Activated CD8-positive, alpha-beta memory T cell treated with anti-CD3 and anti-CD28 coated beads for 36 hours (primary cell): ENCODE data around the gene VSX1. TPM values are rescaled to one million over a fixed set of nuclear protein-coding genes. Genes with fewer than 3 reads are reported as not detected.

ENCODE experiments used
- CTCF ChIA-PET: fragments of 350-600 bp; sonication (Branson Sonifier 250); formaldehyde crosslinking; loops from one replicate; lab custom pipeline; 2021; ENCODE audit warnings: antibody characterized with exemption; lab: Charles Lee
- POLR2A ChIA-PET: fragments of 350-600 bp; sonication (Branson Sonifier 250); formaldehyde crosslinking; loops from one replicate; lab custom pipeline; 2021; ENCODE audit warnings: antibody characterized with exemption; lab: Charles Lee
- total RNA-seq, 2 experiments: library from RNA; stranded (reverse); gene quantifications; one replicate each; pipeline ENCODE4 v1.2.3, GENCODE V29; 2021

VSX1 gene
- total RNA-seq, 2 experiments from 2014 or later = not detected

DNA sequence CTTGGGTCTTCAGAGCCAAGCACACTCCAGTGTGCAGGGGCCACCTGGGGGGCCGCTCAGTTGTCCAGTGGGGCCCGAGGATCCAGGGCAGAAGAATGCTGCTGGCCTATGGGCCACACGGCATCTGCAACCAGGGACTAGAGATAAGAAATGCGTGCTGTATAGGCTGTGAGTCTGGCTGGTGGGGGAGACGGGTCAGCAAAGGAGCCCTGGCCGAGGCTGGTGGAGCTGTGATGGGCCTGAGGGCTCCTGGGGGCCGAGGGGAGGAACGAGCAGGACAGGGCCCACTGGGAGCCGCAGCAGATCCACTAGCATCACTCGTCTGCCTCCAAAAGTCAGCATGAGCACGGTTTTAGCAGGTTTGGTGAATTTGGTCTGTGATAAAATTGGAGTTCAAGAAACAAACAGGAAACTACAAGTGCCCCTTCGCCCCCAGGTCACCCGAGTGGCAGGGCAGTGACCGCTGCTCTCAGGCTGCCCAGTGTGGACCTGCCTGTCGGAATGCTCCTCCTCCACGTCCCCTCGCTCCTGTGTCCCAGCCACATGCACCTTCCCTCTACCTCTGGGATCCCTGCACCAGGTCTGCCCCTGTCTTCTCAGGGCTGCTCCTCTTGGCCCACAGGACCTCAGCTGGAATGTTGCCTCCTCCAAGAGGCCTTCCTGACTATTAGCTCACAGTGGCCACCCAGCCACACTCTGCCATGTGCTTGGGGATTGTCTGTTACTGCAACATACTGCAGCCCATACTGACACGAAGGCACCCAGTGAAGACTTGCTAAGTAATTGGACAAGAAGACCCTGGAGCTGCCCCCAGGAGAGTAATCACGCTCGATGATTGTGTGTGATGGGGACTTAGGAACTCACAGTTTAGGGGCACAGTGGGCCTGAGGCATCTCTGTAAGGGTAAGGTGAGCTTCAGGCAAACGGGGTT lies 34.9 kb downstream of the VSX1 start:
- ChIA-PET CTCF (interaction anchor here (0.7 to 0.9 kb wide), 2 partner anchors 42 to 51 kb away, joined by 3 read pairs; no protein-coding TSS in a partner anchor), POLR2A (interaction anchor here (1.2 kb wide), 1 partner anchor 10 kb away, joined by 4 read pairs; no protein-coding TSS in a partner anchor)

DNA sequence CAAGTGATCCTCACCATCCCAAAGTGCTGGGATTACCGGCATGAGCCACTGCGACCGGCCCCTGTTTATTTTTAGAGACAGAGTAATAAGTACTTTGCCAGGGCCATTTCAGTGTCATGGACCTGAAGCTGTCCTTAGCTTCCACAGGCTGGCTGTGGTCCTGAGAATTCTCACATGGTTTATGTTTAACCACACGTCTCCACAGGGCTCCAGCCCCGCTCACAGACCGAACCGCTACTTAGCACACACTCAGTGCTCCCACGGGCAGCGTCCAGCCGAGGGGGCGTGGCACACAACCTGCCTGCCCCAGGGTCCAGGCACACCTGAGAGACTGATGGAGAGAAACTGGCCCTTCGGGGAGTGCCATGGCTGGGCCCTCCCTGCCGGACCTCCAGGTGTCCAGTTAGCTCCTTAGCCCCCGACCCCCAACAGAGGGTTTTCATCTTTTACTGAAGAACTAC lies 35.7 kb downstream of the VSX1 start:
- ChIA-PET CTCF (interaction anchor here (0.9 kb wide), 1 partner anchor 41 kb away, joined by 3 read pairs; no protein-coding TSS in a partner anchor), POLR2A (no interaction called here)

DNA sequence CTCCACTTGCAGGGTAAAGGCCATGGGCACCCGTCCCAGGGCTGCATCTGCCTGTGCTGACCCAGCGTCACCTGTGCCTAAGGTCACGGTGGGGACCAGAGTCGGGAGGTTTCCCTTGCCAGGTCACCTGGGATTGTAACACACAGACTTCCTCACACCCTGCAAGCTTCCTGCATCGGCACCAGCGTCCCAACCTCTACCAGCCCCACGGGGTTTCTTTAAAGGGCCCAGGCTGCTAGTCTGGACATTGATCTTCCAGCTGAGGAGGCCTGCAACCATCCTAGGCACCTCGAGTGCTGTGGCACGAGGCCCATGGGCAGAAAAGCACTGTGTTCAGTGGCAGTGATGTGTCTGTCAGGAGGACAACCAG lies 36.6 kb downstream of the VSX1 start:
- ChIA-PET CTCF (no interaction called here), POLR2A (no interaction called here)

DNA sequence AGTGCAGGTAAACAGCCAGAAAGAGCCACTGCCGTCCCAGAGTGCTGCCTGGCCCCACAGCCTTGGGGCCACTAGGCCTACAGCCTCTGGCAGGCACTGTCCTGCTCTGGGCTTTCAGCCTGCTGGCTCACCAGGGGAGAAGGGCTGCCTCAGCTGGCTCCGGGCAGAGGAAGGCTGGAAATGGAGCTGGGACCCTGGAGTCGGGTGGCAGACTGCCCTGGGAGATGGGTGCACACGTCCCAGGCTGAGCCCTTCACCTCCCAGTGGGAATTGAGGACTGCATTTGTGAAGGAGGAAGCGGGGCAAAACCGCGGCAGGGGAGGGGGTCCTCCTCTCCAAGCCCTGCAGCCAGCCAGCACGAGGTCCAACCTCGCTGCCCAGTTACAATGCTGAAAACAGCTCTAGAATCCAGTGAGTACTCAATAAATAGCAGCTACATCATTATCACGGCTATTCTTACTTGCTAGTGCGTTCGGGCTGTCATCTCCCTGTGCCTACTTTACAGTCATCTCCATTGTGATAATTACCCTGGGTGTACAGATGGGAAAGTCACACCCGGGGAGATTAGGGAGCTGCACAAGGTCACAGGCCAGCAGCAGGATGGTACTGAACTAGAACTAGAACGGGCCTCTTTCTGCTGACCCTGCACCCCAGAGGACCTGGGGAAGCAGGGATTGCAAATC lies 37.1 kb downstream of the VSX1 start:
- CTCF ChIA-PET = no interaction called here

DNA sequence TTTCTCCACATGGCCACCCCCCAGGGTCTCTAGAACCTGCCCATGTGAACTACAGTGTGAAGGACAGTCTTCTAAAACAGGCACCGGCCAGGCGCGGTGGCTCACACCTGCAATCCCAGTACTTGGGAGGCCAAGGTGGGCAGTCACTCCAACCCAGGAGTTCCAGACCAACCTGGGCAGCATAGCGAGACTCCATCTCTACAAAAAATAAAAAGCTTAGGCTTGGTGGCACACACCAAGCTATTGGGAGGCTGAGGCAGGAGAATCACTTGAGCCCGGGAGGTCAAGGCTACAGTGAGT lies 37.7 kb downstream of the VSX1 start:
- ChIA-PET POLR2A (no interaction called here), CTCF (no interaction called here)

More for the DNA sequence above, 37.1 kb downstream of the VSX1 start:
- POLR2A ChIA-PET = no interaction called here

DNA sequence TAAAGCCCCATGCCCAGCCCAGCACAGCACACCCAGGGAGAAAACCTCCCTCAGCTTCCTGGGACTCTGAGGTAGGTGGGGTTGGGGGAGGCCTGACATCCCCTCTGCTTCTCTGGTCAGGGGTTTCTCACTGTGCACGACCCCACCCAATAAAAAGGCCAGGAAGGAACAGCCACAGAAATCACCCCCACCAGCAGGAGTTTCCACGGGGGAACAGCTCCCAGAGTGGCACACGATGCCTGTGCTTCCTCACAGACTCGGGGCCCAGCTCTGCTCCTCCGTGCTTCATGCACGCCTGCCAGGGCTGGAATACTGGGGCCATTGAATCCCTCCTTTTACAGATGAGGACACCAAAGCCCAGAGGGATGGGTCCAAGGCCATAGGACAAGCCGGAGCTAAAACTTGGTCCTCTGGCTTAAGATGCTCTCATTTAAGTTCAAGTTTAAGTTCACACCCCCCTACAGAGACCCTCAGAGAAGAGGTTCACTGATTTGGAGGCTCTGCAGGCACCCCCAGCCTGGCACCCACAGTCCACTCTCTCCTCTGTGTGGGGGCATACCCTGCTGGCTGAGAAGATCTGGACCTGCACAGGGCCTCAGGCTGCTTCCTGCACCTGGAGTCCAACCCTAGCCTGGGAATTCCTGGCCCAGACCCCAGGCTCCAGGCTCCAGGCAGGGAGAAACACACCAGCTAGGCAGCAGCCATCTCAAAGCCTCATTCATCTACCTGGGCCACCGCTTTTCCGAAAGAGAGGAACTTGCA lies 38.3 kb downstream of the VSX1 start:
- POLR2A ChIA-PET = no interaction called here
- CTCF ChIA-PET = interaction anchor here (0.7 kb wide), 1 partner anchor 8 kb away, joined by 4 read pairs; no protein-coding TSS in a partner anchor

DNA sequence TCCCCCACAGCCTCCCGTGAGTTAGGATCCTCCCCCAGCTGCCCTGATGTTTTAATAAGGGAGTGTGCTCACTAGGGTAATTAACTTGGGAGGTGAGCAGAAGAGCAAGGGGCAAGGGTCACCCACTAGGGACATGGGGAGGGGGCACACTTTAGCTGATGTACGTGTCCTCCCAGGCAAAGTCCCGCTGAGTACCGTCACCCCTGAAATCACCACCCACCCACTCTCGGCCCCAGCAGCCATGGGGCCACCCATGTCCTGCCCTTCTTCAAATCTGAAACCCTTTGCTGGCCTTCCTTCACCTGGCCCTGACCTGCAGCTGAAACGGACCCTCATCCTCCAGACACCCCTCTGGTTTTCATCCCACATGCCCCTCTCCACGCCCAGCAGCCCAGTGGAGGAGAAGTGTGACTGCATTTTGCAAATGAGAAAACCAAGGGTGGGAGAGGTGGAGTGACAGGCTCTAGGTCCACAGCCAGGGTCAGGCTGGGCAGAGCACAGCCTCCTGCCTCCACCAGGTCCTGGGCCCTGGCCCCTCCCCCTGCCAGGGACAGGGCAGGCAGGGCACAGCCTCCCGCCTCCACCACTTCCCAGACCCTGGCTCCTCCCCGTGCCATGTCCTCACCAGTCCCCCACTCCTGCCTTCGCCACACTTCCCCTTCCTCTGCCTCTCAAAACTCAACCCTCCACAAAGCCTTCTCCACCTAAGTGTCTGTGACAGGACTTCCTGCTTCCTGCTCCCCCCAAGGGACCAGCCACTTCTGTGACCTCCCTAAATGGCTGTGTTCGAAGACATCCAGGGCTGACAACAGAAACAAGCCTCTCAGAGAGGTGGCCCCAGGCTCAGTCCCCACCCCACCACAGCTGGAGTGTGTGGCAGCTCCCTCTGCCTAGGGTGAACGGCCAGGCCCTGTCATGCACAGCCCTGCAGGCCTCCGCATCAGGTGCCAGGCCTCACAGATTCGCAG lies 39.1 kb downstream of the VSX1 start:
- ChIA-PET CTCF (interaction anchor here (0.7 kb wide), 1 partner anchor 9 kb away, joined by 4 read pairs; no protein-coding TSS in a partner anchor), POLR2A (no interaction called here)

DNA sequence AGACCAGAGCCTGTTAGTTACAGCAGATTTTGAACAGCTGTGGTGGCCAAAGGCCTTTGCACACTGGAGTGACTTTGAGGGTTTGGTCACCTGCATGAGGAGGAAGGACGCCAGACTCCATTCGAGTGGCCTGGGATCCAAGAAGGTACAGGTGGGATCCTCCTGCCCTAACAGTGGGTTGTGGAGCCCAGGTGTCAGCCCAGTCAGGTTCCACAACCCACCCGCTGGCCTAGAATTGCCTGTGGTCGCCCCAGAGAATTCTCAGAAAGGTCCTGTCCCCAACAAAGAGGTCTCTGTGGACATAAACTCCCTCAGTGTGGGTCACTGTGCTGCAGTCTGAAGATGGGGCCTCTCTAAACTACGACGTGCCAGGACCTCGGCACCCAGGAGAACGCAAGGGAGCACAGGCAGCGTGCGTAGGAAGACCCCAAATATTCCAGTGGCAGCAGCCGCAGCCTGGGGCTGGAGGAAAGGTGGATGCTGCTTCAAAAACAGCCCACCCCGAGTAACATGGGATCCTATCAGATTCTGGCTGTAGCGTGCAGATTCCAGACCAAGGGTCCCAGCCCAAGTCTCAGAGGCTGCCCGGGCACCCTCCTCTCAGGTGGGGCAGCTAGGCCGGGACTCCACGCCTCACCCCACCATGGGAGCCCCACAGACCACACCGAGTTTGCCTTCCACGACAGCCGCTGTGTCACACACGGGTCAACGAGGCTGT lies 40.0 kb downstream of the VSX1 start:
- POLR2A ChIA-PET = no interaction called here

DNA sequence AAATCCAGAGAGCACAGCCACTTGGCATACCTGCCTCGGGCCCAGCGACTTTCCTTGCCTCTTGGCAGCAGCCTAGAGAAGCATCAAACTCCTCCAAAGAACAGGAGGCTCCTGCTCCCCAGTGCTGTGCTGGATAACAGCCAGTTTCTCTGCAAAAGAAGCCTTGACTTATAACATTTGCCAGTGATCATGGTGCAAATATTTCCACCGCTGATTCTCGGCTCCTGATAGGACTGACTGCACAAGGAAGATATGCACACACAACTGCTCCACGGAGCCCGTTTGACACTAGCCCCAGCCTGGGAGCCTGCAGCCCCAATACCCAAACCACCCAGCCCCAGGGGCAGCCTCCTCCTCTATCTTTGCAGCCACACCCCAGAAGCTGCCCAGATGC lies 41.5 kb downstream of the VSX1 start:
- POLR2A ChIA-PET = no interaction called here
- CTCF ChIA-PET = no interaction called here

More for the DNA sequence above, 40.0 kb downstream of the VSX1 start:
- CTCF ChIA-PET = no interaction called here

DNA sequence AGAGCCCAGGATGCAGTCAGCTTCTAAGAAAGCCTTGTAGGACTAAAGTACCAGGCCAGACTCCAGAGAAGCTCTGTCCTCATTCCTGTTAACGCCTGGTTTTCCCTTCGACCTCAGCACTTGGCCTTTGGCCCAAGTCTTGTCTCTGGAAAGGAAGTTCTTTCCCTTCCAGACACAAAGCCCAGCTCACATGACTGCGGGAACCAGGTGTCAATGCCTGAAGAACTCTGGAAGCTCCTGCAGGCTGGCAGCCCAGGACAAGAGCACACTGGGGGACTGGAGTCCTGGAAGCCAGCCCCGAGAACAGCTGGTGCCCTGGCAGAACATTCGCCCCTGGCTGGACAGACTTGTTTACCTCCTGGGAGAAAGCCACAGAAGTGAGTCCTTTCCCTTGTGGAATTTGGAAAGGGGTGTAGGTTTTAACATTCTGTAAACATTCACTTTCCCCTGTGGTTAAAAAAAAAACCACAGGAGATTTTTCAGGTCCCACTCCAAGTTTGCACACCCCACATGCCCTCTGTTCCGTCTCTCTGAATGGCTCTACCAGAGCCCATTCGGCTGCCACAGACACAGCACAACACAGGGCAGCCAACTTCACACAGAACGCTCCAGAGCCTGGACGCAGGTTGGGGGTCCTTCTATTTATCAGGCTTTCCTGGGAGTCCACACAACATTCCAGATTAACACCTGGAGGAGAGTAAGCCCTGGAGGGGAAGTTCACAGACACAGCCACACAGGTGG lies 42.1 kb downstream of the VSX1 start:
- ChIA-PET CTCF (no interaction called here), POLR2A (no interaction called here)

DNA sequence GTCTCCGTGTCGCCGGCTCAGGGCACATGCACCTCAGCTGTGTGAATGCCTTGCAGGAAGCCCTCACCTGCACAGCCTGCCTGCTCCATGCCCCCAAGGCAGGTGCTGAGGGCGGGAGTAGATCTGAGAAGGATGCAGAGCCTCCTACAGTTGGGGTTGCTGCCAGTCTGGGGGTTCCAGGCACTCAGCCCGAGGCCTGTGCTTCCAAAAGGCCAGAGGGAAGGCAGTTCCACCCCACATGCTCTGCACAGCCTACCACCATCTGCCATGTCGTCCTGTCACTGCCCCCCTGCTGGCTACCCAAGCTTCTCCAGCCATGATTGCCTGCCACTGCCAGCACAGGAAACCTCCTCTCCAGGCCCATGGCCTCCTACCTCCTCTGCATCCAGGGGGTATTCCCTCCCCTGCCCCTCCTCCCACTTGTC lies 43.3 kb downstream of the VSX1 start:
- ChIA-PET POLR2A (no interaction called here), CTCF (no interaction called here)

DNA sequence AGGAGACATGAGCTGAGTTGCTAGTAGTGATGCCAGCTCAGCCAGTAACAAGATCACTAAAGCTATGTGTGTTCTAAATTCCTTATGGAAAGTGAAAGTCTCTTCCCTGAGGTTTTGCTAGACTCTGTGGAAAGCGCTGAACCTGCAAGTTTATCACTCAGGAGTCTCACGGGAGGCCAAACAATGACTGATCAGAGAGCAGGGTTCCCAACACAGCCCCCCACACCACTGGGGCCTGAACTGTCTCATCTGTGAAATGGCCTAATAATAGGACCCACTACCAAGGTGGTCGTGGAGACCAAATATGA lies 43.9 kb downstream of the VSX1 start:
- POLR2A ChIA-PET = no interaction called here
- CTCF ChIA-PET = no interaction called here

DNA sequence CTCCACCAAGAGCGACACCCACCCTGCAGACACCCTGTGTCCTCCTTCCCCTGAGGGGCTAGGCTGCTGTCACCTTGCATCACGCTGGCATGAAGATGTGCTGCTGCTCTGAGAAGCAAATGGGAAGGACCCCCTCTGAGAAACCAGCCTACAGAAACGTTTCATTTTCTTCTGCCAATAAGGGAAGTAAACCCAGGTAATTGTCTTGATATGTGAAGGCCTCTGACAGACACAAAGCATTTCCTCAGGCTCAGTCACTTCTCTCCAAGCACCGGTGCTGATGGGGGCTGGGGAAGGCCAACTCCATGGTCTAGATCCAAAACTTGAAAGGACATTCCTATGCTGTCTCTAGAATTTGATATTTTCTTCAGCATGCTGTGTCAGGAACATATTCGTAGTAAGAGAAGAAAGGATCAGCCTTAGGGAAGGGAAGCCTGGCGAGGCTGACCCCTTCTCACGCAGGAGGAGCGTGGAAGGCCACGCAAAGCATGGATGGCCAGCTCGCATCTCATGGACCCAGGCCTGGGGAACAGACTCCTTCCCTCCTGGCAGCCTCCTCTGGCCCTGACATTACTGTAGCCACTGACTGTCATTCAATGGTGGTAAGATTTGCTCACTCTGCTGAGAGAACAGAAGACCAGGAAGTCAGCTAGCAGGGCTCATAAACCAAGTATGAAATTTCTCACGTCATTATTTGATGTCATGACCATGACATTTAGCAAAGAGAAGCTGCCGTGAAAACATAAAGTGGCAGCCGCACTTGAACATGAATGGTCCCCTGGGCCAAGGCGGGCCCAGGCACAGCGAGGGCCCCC lies 44.4 kb downstream of the VSX1 start:
- POLR2A ChIA-PET = no interaction called here
- CTCF ChIA-PET = no interaction called here

DNA sequence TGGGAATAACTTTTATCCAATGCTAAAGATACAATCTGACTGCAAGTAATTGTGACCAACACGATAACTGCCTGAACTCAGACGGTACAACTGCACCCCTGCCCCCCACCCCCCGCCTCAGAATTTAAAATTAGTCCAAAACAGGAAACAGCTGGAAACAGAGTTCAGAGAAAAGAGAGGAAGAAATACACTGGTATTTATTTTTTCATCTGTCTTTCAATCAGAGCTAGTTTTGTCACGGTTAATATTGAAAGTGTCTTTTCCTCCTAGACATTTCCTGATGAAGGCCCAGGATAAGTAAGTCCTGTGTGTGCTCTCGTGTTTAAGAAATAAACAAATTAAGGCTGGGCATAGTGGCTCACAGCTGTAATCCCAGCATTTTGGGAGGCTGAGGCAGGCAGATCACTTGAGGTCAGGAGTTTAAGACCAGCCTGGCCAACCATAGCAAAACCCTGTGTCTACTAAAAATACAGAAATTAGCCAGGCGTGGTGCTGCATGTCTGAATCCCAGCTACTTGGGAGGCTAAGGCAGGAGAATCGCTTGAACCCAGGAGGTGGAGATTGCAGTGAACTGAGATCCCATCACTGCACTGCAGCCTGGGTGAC lies 45.5 kb downstream of the VSX1 start:
- POLR2A ChIA-PET = no interaction called here

DNA sequence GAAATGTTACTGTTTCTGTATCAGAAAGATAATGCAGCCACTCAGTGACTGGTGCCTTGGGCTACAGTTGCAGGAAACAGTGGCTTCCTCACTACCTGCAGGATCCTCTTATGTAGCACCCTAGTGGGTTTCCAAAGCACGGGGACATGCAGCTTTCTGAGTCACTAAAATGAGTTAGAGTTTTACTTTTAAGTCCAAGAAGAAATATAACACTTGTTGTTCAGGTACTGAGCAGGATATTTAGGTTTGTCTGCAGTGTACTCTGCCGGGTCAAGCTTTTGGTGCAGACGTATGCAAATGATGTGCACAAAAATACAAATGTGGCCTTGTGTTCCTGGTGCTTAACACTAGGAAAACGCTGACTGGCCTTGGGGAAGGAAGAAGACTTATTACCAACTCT lies 46.0 kb downstream of the VSX1 start:
- POLR2A ChIA-PET = no interaction called here
- CTCF ChIA-PET = interaction anchor here (0.9 kb wide), 1 partner anchor 28 kb away, joined by 3 read pairs; no protein-coding TSS in a partner anchor

More for the DNA sequence above, 45.5 kb downstream of the VSX1 start:
- CTCF ChIA-PET = interaction anchor here (0.6 to 0.9 kb wide), 2 partner anchors 26 to 28 kb away, joined by 3 read pairs; no protein-coding TSS in a partner anchor

DNA sequence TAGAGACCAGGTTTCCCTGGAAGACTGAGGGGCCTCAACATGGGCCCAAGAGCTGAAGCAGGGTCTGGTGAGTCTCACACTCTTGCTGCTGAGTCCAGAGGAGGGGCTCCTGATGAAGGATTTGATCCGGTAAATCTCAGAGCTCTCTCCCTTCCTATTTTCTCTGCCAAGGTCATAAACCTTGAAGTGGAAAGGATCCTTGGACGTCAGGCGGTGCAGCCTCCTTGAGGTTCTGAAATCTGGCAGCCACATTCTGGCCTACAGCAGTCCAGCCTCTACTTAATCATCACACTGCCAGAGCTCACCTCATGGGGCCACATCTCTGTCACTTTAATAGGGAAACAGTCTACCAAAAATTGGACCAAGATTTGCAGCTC lies 48.0 kb downstream of the VSX1 start:
- POLR2A ChIA-PET = interaction anchor here (1.3 kb wide), 1 partner anchor 25 kb away, joined by 3 read pairs; no protein-coding TSS in a partner anchor
- CTCF ChIA-PET = interaction anchor here (1.0 kb wide), 1 partner anchor 79 kb away, joined by 3 read pairs; no protein-coding TSS in a partner anchor
